SK-N-MC (cell line): Measurements from ENCODE around the gene PHLDA3.

ENCODE experiments used
- DNase-seq: peaks from one replicate; pipeline ENCODE4 v3.0.0-alpha.2; 2011; ENCODE audit warnings: low read depth, low spot score
- H3K27ac ChIP-seq: fragments of 200-600 bp; sonication (generic); 2 replicates; pipeline ENCODE4 v1.5.1; 2016; ENCODE audit warnings: mixed run types
- H3K36me3 ChIP-seq: fragments of 200-600 bp; sonication (generic); 2 replicates; pipeline ENCODE4 v1.6.1; 2017; ENCODE audit warnings: antibody characterized with exemption, low read length, mixed read lengths; ENCODE audit not compliant: insufficient read depth
- H3K4me3 ChIP-seq: fragments of 200-600 bp; sonication (generic); 2 replicates; pipeline ENCODE4 v1.5.1; 2016
- H3K9ac ChIP-seq: fragments of 200-600 bp; sonication (generic); 2 replicates; pipeline ENCODE4 v1.8.0; 2017; ENCODE audit warnings: mixed run types, mixed read lengths; ENCODE audit not compliant: insufficient read length
- H3K9me3 ChIP-seq: fragments of 200-600 bp; sonication (generic); 2 replicates; pipeline ENCODE4 v1.6.1; 2017; ENCODE audit warnings: low read depth, mild to moderate bottlenecking, antibody characterized with exemption, low read length, moderate library complexity, mixed read lengths
- EZH2 ChIP-seq: fragments of 200-600 bp; sonication (generic); IDR thresholded peaks from one replicate; pipeline ENCODE4 v1.6.1; 2017; ENCODE audit warnings: antibody characterized with exemption
- FOXP2 ChIP-seq: optimal IDR thresholded peaks from 2 replicates; pipeline ENCODE3; 2011; ENCODE audit warnings: mild to moderate bottlenecking, moderate library complexity; ENCODE audit not compliant: insufficient read depth; ENCODE audit errors: extremely low read length, control extremely low read depth
- POLR2AphosphoS5 ChIP-seq: IDR thresholded peaks from 2 replicates; pipeline ENCODE4 v1.6.1; 2012; ENCODE audit warnings: mild to moderate bottlenecking, low read depth, low read length, borderline replicate concordance

PHLDA3 gene

GRCh38 chr1:201456499-201457309 is 12.3 kb downstream of the PHLDA3 start:
- Histone ChIP-seq H3K9ac (peak overlapping the region; percentile 34), H3K4me3 (0 out of 2 replicates have a peak overlapping the region, but pooled peaks have one; percentile 6), H3K9me3 (no peaks in the 10 kb centered on the region), H3K36me3 (no peaks in the 10 kb centered on the region), H3K27ac (peak overlapping the region; percentile 90)
- DNase-seq = no peak
- TF ChIP-seq FOXP2 (no peak), EZH2 (no peak), POLR2AphosphoS5 (no peak; the same call in 1 of the 2 replicates)

- DNase-seq = no peak
- Histone ChIP-seq H3K9ac (no peak overlapping the region), H3K27ac (no peak overlapping the region), H3K4me3 (no peak overlapping the region), H3K9me3 (no peaks in the 10 kb centered on the region), H3K36me3 (no peaks in the 10 kb centered on the region)
- TF ChIP-seq FOXP2 (no peak), EZH2 (no peak)
Observed at GRCh38 chr1:201455098-201455497, 13.9 kb downstream of the PHLDA3 start.

- H3K9ac ChIP-seq = no peak overlapping the region
- TF ChIP-seq FOXP2 = no peak
- no peak for TF ChIP-seq EZH2
- no peak for TF ChIP-seq POLR2AphosphoS5
- 0 out of 2 replicates have a peak overlapping the region, but pooled peaks have one; percentile 11 for H3K27ac ChIP-seq
- no peaks in the 10 kb centered on the region for H3K9me3 ChIP-seq
- no peak for DNase-seq
- no peak overlapping the region for H3K4me3 ChIP-seq
- H3K36me3 ChIP-seq = no peaks in the 10 kb centered on the region
Observed at GRCh38 chr1:201454608-201455007, 14.4 kb downstream of the PHLDA3 start.

DNA sequence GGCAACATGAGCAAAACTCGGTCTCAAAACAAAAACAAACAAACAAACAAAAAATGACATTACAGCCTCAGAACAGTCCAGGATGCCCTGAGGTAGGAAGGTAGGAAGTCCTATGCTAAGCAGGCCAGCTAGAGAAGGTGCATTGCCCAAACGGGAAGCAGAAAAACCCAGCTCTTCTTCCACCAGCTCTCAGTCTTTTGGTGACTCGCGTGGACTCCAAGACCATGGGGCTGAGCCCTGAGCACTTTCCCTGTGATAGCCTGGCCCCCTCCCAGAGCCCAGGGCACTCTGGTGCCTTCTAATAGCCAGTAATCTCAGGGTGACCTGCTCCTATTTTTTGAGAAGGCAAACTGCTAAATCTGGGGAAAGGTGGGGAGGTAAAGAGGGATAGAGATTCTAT is 16.1 kb downstream of the PHLDA3 start:
- H3K27ac ChIP-seq = no peak overlapping the region
- TF ChIP-seq POLR2AphosphoS5 (no peak), EZH2 (no peak), FOXP2 (no peak)
- H3K9ac ChIP-seq = no peak overlapping the region
- DNase-seq = no peak
- H3K4me3 ChIP-seq = no peak overlapping the region
- no peaks in the 10 kb centered on the region for H3K36me3 ChIP-seq
- no peaks in the 10 kb centered on the region for H3K9me3 ChIP-seq

DNA sequence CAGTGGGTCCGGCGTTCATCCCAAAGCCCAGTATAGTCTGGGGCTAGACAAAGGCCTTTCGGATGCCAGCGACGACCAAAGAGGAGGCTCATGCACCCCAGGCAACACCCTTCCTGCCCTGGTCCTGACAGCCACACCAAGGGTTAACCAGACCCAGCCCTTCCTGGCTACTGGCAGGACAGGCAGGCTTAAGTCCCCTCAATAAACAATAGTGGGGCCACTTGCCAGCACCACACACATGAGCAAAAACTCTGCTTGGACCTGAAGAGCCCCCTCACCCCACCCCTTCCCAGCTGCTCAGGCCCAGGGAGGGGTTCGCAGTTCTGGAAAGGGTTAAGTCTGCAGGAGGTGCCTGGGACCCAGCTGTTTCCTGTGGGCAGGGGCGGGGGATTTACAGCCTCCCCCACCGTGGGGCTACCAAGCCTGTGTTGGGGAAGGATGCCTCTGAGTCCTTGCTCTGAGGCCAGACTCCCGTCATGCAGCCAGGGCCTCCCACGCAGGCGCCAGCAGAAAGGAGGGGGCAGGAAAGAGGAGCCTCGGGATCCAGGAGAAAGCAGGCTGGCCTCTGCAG is 18.2 kb downstream of the PHLDA3 start:
- no peak for DNase-seq
- Histone ChIP-seq H3K36me3 (no peaks in the 10 kb centered on the region), H3K9ac (no peak overlapping the region), H3K27ac (peak overlapping the region; percentile 59), H3K9me3 (no peaks in the 10 kb centered on the region), H3K4me3 (no peak overlapping the region)
- TF ChIP-seq POLR2AphosphoS5 (peak; percentile 48), EZH2 (no peak)

GRCh38 chr1:201448990-201449389 is 20.0 kb downstream of the PHLDA3 start:
- H3K36me3 ChIP-seq = no peaks in the 10 kb centered on the region
- H3K4me3 ChIP-seq = no peak overlapping the region
- TF ChIP-seq EZH2 (no peak), POLR2AphosphoS5 (no peak), FOXP2 (no peak)
- H3K9me3 ChIP-seq = no peaks in the 10 kb centered on the region
- DNase-seq = no peak
- no peak overlapping the region for H3K9ac ChIP-seq
- H3K27ac ChIP-seq = no peak overlapping the region

DNA sequence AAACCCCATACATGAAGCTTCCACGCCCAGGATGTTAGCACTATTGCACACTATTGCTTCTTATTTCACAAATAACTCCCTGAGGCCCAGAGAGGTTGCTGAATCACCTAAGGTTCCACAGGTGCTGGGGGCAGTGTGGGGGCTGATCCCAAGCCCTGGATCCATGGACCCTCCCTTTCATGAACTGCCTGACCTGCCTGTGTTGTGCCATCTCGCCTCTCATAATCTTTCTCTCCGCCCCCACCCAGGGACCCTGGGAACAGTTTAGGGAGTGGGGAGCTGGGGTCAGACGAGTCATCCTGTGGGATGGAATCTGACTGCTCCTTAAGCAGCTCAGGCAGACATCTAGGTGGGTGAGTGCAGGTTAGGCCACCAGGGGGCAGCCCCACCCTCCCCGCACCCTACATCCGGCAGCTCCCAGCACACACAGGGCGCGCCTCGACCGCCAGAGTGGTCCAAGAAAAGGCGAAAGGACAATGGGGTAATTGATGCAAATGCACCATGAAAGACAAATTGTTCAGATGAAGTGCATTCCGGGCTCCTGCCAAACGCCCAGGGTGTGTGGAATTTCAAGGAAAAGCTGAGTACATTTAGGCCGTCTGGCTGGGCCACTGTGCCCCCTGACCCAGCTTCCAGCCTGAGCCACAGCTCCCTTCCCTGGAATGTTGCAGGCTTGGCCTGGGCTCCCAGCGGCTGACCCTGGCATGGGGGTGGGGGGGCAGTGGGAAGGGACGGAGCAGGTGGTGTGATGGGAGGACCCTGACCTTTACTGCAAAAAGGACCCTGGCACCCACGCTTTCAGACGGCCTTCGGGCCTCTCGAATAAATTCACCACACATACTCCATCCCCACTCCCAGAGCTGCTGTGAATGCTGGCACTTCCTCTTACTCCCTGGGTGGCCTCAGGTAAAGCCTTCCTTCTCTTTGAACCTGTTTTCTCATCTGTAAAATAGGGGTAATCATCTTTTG is 20.8 kb downstream of the PHLDA3 start:
- H3K4me3 ChIP-seq = no peak overlapping the region
- no peak for DNase-seq
- H3K9me3 ChIP-seq = no peaks in the 10 kb centered on the region
- H3K36me3 ChIP-seq = no peaks in the 10 kb centered on the region
- no peak overlapping the region for H3K27ac ChIP-seq
- TF ChIP-seq POLR2AphosphoS5 (no peak), EZH2 (no peak), FOXP2 (no peak)
- no peak overlapping the region for H3K9ac ChIP-seq

DNA sequence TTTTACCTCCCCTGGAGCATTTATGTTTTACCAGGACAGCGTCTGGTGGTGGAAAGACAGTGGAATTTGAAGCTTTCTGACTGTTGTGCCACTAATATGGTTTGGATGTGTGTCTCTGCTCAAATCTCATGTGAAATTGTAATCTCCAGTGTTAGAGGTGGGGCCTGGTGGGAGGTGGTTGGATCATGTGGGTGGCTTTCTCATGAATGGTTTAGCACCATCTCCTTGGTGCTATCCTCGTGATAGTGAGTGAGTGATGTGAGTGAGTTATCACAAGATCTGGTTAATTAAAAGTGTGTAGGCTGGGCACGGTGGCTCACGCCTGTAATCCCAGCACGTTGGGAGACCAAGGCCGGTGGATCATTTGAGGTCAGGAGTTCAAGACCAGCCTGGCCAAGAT is 23.7 kb downstream of the PHLDA3 start:
- no peak overlapping the region for H3K4me3 ChIP-seq
- H3K36me3 ChIP-seq = no peaks in the 10 kb centered on the region
- no peak for DNase-seq
- H3K9me3 ChIP-seq = peaks cover 9% of the 10 kb centered on the region; the same call in 1 of the 2 replicates
- TF ChIP-seq POLR2AphosphoS5 = no peak
- TF ChIP-seq EZH2 = no peak
- no peak for TF ChIP-seq FOXP2
- H3K9ac ChIP-seq = no peak overlapping the region
- no peak overlapping the region for H3K27ac ChIP-seq
